GM06990 (cell line): ENCODE data around the gene SPA17.

Experiments used
- DNase-seq: peaks from one replicate; pipeline ENCODE4 v3.0.0-alpha.2; 2011; ENCODE audit not compliant: insufficient read length; ENCODE audit errors: extremely low read depth
- H3K27me3 ChIP-seq: replicated peaks from 2 replicates; pipeline ENCODE4 v1.6.0; 2011; ENCODE audit warnings: low read length; ENCODE audit not compliant: control insufficient read depth, insufficient read depth
- H3K36me3 ChIP-seq: 2 replicates; pipeline ENCODE4 v1.5.1; 2011; ENCODE audit warnings: low read length; ENCODE audit not compliant: control insufficient read depth, insufficient read depth
- H3K4me3 ChIP-seq: replicated peaks from 2 replicates; pipeline ENCODE4 v1.5.1; 2011; ENCODE audit warnings: low read depth, mild to moderate bottlenecking, control low read depth, low read length
- TF ChIP-seq, protein P1 (sequence below): IDR thresholded peaks from 2 replicates; pipeline ENCODE4 v1.5.1; 2011; ENCODE audit warnings: low read length, control low read depth, mild to moderate bottlenecking, inconsistent platforms; ENCODE audit not compliant: insufficient read depth, poor library complexity, severe bottlenecking

Gene SPA17

DNA sequence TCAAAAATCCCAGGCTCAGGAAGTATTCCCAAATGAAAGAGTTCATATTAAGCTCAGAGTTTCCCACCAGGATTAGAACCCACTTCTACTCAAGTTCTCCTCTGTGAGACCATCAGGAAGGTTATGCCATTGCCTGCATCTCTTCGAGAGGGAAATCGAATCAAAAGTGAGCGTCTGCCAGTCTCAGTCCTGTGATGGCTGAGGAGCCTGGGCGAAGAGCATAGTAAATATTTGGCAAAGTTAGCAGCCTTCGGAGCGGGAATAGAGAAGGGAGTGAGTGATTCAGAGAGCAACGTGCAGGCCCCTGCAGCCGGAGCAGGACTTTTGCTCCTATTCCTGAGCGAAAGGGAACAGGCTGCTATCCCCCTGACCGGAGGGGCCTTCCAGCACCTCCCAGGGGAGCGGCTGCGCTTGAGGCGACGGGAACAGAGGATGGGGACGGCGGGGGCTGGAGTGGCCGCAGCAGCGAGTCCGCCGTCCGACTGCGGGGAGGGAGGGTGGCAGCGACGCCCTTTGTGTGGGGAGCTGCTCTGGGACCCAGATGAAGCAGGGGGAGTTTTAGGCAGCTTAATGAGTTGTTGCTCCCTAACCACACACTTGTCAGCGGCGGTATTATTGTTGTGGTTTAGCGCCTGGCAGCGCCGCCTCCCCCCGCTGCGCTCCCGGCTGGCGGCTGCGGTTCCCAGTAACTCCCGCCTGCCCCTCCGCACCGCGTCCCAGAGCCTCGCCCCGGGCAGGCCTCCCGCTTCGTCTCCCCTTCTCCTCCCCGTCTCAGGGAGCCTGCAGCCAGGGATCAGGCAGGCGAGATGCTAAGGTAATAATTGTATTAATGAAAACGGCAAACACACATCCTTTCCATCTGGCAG is 44.3 kb downstream of the SPA17 start:
- TF ChIP-seq, protein P1, sequence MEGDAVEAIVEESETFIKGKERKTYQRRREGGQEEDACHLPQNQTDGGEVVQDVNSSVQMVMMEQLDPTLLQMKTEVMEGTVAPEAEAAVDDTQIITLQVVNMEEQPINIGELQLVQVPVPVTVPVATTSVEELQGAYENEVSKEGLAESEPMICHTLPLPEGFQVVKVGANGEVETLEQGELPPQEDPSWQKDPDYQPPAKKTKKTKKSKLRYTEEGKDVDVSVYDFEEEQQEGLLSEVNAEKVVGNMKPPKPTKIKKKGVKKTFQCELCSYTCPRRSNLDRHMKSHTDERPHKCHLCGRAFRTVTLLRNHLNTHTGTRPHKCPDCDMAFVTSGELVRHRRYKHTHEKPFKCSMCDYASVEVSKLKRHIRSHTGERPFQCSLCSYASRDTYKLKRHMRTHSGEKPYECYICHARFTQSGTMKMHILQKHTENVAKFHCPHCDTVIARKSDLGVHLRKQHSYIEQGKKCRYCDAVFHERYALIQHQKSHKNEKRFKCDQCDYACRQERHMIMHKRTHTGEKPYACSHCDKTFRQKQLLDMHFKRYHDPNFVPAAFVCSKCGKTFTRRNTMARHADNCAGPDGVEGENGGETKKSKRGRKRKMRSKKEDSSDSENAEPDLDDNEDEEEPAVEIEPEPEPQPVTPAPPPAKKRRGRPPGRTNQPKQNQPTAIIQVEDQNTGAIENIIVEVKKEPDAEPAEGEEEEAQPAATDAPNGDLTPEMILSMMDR, result no peak
- DNase-seq, result peak; percentile 22
- Histone ChIP-seq H3K4me3 (peak overlapping the region; percentile 42), H3K27me3 (peaks cover 3% of the 10 kb centered on the region; the same call in 1 of the 2 replicates), H3K36me3 (no peaks in the 10 kb centered on the region)

DNA sequence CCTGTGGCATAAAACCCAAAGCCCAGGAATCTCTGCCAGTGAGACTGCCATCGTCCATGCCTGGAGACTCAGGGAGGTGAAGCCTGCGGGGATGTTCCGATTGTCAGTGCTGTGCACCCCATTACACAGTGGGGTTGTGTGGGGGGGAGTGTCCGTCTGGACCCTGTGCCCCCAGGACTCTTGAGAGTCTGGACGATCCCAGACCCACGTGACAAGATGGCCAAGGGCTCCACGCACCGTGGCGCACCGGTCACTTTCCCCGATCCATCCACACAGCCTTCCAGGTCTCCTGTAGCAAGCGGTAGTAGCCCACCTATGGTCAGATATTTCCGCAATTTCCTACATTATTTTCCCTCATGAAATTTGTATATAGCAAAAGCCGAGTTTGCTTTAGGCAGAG is 45.1 kb downstream of the SPA17 start:
- TF ChIP-seq, protein P1, result no peak
- Histone ChIP-seq H3K27me3 (peaks cover 3% of the 10 kb centered on the region; the same call in 1 of the 2 replicates), H3K4me3 (no peak overlapping the region), H3K36me3 (no peaks in the 10 kb centered on the region)
- no peak for DNase-seq

DNA sequence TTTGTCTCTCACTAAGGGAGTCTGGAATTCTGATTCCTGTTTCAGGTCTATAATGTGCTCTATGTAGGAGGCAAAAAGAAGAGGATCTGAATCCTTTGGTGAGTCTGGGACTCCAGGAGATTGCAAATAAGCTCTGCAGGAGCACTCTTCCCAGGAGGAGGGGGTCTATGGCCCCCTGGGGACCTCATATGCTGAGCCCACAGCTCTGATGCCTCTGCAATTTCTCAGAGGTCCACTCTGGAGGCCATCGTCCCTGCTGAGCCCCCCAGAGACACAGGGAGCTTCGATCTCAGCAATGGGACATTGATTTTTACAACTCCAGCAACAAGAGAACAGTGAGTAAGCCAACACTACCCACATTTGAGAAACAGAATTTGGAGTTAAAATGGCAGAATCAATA is 45.8 kb downstream of the SPA17 start:
- Histone ChIP-seq H3K36me3 (no peaks in the 10 kb centered on the region), H3K27me3 (peaks cover 3% of the 10 kb centered on the region; the same call in 1 of the 2 replicates), H3K4me3 (no peak overlapping the region)
- DNase-seq, result no peak
- TF ChIP-seq, protein P1, result no peak

DNA sequence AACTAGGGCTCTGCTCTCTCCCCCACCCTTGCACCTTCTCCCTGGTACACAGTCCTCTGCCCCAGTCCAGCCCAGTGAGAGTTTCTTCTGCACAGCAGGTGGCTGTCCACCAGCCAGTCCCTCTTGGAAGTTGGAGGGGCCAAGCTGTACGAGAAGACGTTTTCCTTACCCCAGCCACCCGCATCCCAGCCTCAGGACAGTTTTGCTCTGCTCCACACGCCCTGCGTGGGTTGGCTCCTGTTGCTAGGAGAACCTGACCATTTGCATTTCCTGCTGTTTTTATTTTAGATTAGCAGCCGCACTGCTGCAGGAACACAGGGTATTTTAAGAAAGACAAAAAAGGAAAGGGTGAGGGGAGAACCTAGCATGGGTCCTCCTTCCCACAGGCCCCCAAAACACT is 48.5 kb downstream of the SPA17 start:
- H3K27me3 ChIP-seq, result peaks cover 3% of the 10 kb centered on the region; the same call in 1 of the 2 replicates
- no peak for DNase-seq
- no peak overlapping the region for H3K4me3 ChIP-seq
- no peaks in the 10 kb centered on the region for H3K36me3 ChIP-seq
- TF ChIP-seq, protein P1, result no peak

DNA sequence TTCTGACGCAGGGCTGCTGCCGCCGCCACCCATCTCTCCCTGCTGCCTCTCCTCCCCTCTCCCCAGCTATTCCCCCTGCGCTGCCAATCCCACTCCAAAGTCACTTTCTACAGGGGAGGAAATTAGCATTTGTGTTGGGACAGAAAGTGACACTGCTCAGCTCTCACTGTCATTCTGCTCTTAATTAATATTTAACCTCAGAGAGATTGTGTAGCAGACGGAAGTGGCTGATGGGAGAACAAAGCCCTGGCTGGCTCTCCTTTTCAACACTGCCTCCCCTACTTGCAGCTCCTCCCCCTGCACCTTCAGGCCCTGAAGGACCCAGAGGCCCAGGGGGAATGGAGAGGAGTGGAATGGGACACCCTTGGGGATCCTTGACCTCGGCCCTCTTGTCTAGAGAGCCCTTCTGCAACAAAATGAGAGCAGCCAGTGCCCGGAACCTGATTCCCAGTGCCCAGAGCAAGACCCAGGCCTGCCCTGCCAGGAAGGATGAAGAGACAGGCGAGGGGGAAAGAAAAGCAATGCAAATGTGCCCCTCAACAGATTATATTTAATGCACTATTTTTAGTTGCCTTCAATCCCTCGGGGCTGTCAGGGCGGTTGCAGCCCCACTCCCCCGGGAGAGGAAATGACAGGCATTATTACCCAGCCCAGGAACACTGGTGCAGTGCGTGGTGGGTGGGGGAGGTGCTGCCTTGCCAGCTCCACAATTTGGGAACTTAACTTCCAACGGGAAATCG is 51.4 kb downstream of the SPA17 start:
- peak; percentile 22 for DNase-seq
- Histone ChIP-seq H3K4me3 (no peak overlapping the region), H3K36me3 (no peaks in the 10 kb centered on the region), H3K27me3 (no peaks in the 10 kb centered on the region; the same call in 1 of the 2 replicates)
- TF ChIP-seq, protein P1, result no peak
